ENCODE measurements around the gene PIGK.
"Not testable (repeated sequence)": the region's sequence is repeated elsewhere in the genome, so short reads cannot be mapped to it uniquely, and the experiment has no call there.

The PIGK gene

GRCh38 chr1:77170687-77171086 is 48.5 kb downstream of the PIGK start:
- intact Hi-C loops (cut with micrococcal nuclease) = no loop called here
- no peak overlapping the region for H3K27ac Mint-ChIP-seq
- no peaks in the 10 kb centered on the region for H3K4me1 Mint-ChIP-seq (ENCODE audit: low read depth)
- no peak overlapping the region for H3K4me3 Mint-ChIP-seq
- H3K27me3 Mint-ChIP-seq = no peaks in the 10 kb centered on the region
- peaks cover 4% of the 10 kb centered on the region for H3K36me3 Mint-ChIP-seq (ENCODE audit: low read depth)
- peaks cover 24% of the 10 kb centered on the region for H3K9me3 Mint-ChIP-seq

- no peaks in the 10 kb centered on the region for H3K4me1 Mint-ChIP-seq (ENCODE audit: low read depth)
- no peaks in the 10 kb centered on the region for H3K27me3 Mint-ChIP-seq
- H3K36me3 Mint-ChIP-seq (ENCODE audit: low read depth) = peaks cover 8% of the 10 kb centered on the region
- no peak overlapping the region for H3K27ac Mint-ChIP-seq
- intact Hi-C loops (cut with micrococcal nuclease) = loop anchor here (10.0 kb wide), 1 partner anchor 146 kb away; no protein-coding TSS in a partner anchor
- H3K4me3 Mint-ChIP-seq = no peak overlapping the region
- H3K9me3 Mint-ChIP-seq = peaks cover 9% of the 10 kb centered on the region
These were observed 50.9 kb downstream of the PIGK start for GRCh38 chr1:77168358-77168757.

DNA sequence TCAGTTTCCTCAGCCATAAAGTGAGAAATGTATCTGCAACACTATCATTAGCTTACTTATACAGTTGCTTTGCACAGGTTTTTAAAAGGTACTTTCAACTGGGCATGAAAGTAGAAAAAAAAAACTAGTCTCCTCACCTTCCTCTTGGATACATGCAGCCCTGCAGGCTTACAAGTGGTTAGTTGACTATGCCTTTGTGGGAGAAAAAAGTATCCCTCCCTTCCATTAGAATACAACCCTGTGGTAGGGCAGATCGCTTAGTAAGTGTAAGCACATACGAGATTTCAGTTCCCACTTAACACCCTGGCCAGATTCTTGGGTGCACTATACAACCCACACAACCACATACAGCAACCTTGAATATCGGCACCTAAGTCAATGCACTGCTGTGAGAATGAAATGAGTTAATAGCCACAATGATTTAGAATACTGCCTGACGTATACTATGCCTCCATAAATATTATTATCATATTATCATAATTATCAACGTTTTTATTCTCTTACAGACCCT is 54.7 kb downstream of the PIGK start:
- Mint-ChIP-seq H3K4me3 (no peak overlapping the region), H3K27ac (no peak overlapping the region), H3K27me3 (no peaks in the 10 kb centered on the region), H3K9me3 (peaks cover 10% of the 10 kb centered on the region), H3K36me3 (ENCODE audit: low read depth) (peaks cover 25% of the 10 kb centered on the region), H3K4me1 (ENCODE audit: low read depth) (no peaks in the 10 kb centered on the region)
- intact Hi-C loops (cut with micrococcal nuclease) = loop anchor here (10.0 kb wide), 1 partner anchor 150 kb away; no protein-coding TSS in a partner anchor

DNA sequence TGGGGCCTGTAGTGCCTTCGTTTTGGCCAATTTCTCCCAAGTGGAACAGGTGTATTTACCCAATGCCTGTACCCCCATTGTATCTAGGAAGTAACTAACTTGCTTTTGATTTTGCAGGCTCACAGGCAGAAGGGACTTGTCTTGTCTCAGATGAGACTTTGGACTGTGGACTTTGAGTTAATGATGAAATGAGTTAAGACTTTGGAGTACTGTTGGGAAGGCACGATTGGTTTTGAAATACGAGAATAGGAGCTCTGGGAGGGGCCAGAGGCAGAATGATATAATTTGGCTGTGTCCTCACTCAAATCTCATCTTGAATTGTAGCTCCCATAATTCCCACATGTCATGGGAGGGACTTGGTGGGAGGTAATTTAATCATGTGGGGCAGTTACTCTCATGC is 59.5 kb downstream of the PIGK start:
- H3K4me3 Mint-ChIP-seq; H3K4me1 Mint-ChIP-seq (ENCODE audit: low read depth); H3K27ac Mint-ChIP-seq; H3K27me3 Mint-ChIP-seq: not testable (repeated sequence)
- H3K9me3 Mint-ChIP-seq = peaks cover 27% of the 10 kb centered on the region
- intact Hi-C loops (cut with micrococcal nuclease) = loop anchor here (10.0 kb wide), 1 partner anchor 155 kb away; no protein-coding TSS in a partner anchor
- H3K36me3 Mint-ChIP-seq (ENCODE audit: low read depth) = peaks cover 36% of the 10 kb centered on the region

DNA sequence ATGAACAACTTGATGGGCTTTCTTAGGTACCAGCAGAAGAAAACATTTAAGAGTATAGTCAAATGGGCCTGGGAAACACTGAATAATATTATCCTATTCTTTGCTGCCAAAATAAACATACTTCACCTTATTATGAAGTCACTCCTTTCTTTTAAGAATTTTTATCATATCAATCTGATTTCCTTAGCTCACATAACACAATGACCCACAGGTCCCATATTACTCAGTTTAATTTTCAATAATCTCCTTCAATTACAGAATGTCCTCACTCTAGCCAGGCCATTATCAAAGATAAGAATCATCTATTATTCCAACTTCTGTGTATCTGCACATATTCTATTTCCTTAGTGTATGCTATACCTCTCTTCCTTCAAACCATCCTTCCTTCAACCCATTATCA is 63.0 kb downstream of the PIGK start:
- H3K9me3 Mint-ChIP-seq = peaks cover 27% of the 10 kb centered on the region
- H3K4me3 Mint-ChIP-seq = no peak overlapping the region
- no peaks in the 10 kb centered on the region for H3K4me1 Mint-ChIP-seq (ENCODE audit: low read depth)
- H3K36me3 Mint-ChIP-seq (ENCODE audit: low read depth) = peaks cover 43% of the 10 kb centered on the region
- no peak overlapping the region for H3K27ac Mint-ChIP-seq
- no peaks in the 10 kb centered on the region for H3K27me3 Mint-ChIP-seq
- intact Hi-C loops (cut with micrococcal nuclease) = no loop called here

DNA sequence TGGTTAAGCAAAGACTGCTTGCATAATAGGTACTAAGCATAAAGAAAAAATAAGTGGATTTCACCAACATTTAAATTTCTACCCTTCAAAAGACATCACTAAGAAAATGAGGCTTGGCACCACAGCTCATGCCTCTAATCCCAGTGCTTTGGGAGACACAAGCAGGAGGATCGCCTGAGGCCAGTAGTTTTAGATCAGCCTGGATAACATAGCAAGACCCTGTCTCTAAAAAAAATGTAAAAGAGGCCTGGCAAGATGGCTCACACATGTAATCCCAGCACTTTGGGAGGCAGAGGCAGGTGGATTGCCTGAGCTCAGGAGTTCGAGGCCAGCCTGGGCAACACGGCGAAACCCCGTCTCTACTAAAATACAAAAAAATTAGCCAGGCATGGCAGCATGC is 73.0 kb downstream of the PIGK start:
- Mint-ChIP-seq H3K36me3 (ENCODE audit: low read depth) (peaks cover 8% of the 10 kb centered on the region), H3K27me3 (peaks cover 1% of the 10 kb centered on the region), H3K27ac (no peak overlapping the region), H3K9me3 (peaks cover 10% of the 10 kb centered on the region), H3K4me1 (ENCODE audit: low read depth) (no peaks in the 10 kb centered on the region), H3K4me3 (no peak overlapping the region)
- intact Hi-C loops (cut with micrococcal nuclease) = loop anchor here (5.0 to 10.0 kb wide), 2 partner anchors 529 to 966 kb away; no protein-coding TSS in a partner anchor

GRCh38 chr1:77143529-77144121 is 75.6 kb downstream of the PIGK start:
- Mint-ChIP-seq H3K4me1 (ENCODE audit: low read depth) (no peaks in the 10 kb centered on the region), H3K27me3 (peaks cover 10% of the 10 kb centered on the region), H3K36me3 (ENCODE audit: low read depth) (peaks cover 8% of the 10 kb centered on the region), H3K9me3 (peaks cover 10% of the 10 kb centered on the region), H3K4me3 (no peak overlapping the region), H3K27ac (no peak overlapping the region)
- intact Hi-C loops (cut with micrococcal nuclease) = loop anchor here (1.0 to 10.0 kb wide), 4 partner anchors 531 to 1151 kb away; no protein-coding TSS in a partner anchor

DNA sequence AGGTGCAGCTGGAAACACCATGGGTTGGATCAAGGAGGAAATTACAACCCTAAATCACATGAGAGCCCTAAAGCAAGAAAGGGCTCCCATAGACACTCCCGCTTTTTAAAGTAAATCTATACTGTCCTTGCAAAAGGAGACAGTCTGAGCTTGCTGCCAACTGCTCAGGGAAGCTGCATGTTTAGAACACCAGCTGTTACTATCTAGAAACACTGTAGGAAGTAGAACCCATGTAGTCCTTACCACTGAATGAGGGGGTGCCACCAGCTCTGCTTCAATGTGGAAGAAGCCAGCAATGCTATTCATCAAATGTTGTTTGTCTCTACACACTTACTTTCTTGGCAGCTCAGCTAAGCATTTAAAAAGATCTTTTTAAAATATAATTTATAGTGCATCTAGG is 79.8 kb downstream of the PIGK start:
- no peaks in the 10 kb centered on the region for H3K9me3 Mint-ChIP-seq
- H3K4me3 Mint-ChIP-seq = no peak overlapping the region
- intact Hi-C loops (cut with micrococcal nuclease) = no loop called here
- H3K27me3 Mint-ChIP-seq = peaks cover 9% of the 10 kb centered on the region
- H3K4me1 Mint-ChIP-seq (ENCODE audit: low read depth) = no peaks in the 10 kb centered on the region
- H3K27ac Mint-ChIP-seq = no peak overlapping the region
- no peaks in the 10 kb centered on the region for H3K36me3 Mint-ChIP-seq (ENCODE audit: low read depth)

- Mint-ChIP-seq H3K4me3 (no peak overlapping the region), H3K9me3 (no peaks in the 10 kb centered on the region), H3K27ac (no peak overlapping the region), H3K4me1 (ENCODE audit: low read depth) (no peaks in the 10 kb centered on the region), H3K27me3 (peaks cover 3% of the 10 kb centered on the region), H3K36me3 (ENCODE audit: low read depth) (no peaks in the 10 kb centered on the region)
- intact Hi-C loops (cut with micrococcal nuclease) = no loop called here
These were observed 84.9 kb downstream of the PIGK start for GRCh38 chr1:77134359-77134758.

- intact Hi-C loops (cut with micrococcal nuclease) = no loop called here
- Mint-ChIP-seq H3K36me3 (ENCODE audit: low read depth) (no peaks in the 10 kb centered on the region), H3K27me3 (peaks cover 1% of the 10 kb centered on the region), H3K4me1 (ENCODE audit: low read depth) (no peaks in the 10 kb centered on the region), H3K9me3 (no peaks in the 10 kb centered on the region), H3K4me3 (no peak overlapping the region), H3K27ac (no peak overlapping the region)
These were observed 85.4 kb downstream of the PIGK start for GRCh38 chr1:77133731-77134358.

GRCh38 chr1:77126307-77126706 is 92.9 kb downstream of the PIGK start:
- H3K4me1 Mint-ChIP-seq (ENCODE audit: low read depth) = peaks cover 12% of the 10 kb centered on the region
- intact Hi-C loops (cut with micrococcal nuclease) = loop anchor here (1.0 to 5.0 kb wide), 3 partner anchors 794 to 1134 kb away; no protein-coding TSS in a partner anchor
- peak overlapping the region; percentile 6 for H3K4me3 Mint-ChIP-seq
- no peak overlapping the region for H3K27ac Mint-ChIP-seq
- H3K36me3 Mint-ChIP-seq (ENCODE audit: low read depth) = no peaks in the 10 kb centered on the region
- H3K27me3 Mint-ChIP-seq = no peaks in the 10 kb centered on the region
- H3K9me3 Mint-ChIP-seq = no peaks in the 10 kb centered on the region

- Mint-ChIP-seq H3K27ac (no peak overlapping the region), H3K4me3 (no peak overlapping the region), H3K27me3 (no peaks in the 10 kb centered on the region), H3K9me3 (no peaks in the 10 kb centered on the region), H3K4me1 (ENCODE audit: low read depth) (peaks cover 10% of the 10 kb centered on the region), H3K36me3 (ENCODE audit: low read depth) (no peaks in the 10 kb centered on the region)
- intact Hi-C loops (cut with micrococcal nuclease) = loop anchor here (5.0 kb wide), 1 partner anchor 219 kb away; no protein-coding TSS in a partner anchor
These were observed 97.7 kb downstream of the PIGK start for GRCh38 chr1:77121503-77121902.

DNA sequence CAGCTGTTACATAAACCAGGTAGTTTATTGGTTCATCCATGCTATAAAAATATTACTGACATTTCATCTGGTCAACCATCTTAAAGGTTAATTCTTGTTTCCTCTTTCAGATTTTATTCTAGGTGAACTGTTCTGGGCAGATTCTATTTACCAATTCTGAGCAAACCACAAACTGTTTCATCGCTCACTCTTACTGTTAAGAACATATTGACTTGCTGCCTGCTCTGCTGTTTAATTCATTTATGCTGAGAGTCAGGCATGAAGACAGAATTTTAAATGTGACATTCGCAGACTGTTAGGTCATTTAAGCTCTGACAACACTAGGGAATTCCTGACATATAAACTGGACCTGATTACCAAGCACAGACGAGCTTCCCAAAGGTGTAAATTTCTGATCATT is 98.3 kb downstream of the PIGK start:
- Mint-ChIP-seq H3K36me3 (ENCODE audit: low read depth) (no peaks in the 10 kb centered on the region), H3K9me3 (no peaks in the 10 kb centered on the region), H3K4me1 (ENCODE audit: low read depth) (peaks cover 4% of the 10 kb centered on the region)

DNA sequence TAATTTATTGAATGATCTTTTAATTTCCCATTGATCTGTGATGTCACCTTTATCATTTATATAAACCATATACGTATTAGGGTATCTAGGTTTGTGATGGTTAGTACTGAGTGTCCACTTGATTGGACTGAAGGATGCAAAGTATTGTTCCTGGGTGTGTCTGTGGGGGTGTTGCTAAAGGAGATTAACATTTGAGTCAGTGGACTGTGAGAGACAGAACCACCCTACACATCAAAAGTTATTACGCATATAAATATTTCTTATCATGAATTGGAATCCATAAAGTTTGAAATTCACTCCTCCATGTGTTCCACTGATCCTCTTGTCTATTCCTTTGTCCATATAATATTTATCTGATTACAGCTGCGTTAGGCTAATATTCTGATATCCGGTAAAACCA is 100.5 kb downstream of the PIGK start:
- H3K4me1 Mint-ChIP-seq (ENCODE audit: low read depth) = no peaks in the 10 kb centered on the region
- intact Hi-C loops (cut with micrococcal nuclease) = no loop called here
- no peaks in the 10 kb centered on the region for H3K36me3 Mint-ChIP-seq (ENCODE audit: low read depth)
- no peaks in the 10 kb centered on the region for H3K27me3 Mint-ChIP-seq
- H3K27ac Mint-ChIP-seq = no peak overlapping the region
- H3K4me3 Mint-ChIP-seq = no peak overlapping the region
- no peaks in the 10 kb centered on the region for H3K9me3 Mint-ChIP-seq

More for the DNA sequence above, 98.3 kb downstream of the PIGK start:
- intact Hi-C loops (cut with micrococcal nuclease) = loop anchor here (5.0 kb wide), 1 partner anchor 219 kb away; no protein-coding TSS in a partner anchor
- no peak overlapping the region for H3K27ac Mint-ChIP-seq
- H3K27me3 Mint-ChIP-seq = no peaks in the 10 kb centered on the region
- H3K4me3 Mint-ChIP-seq = no peak overlapping the region

Data from dendritic cell treated with granulocyte-macrophage colony-stimulating factor and Interleukin-4, amounts not matched to agents 40 ng/mL and 50 ng/mL, for 4 days (primary cell).